ENCODE measurements around the gene TEX14.

GRCh38 chr17:58508341-58509067 is 183.3 kb downstream of the TEX14 start:
- TF ChIP-seq, protein P1, sequence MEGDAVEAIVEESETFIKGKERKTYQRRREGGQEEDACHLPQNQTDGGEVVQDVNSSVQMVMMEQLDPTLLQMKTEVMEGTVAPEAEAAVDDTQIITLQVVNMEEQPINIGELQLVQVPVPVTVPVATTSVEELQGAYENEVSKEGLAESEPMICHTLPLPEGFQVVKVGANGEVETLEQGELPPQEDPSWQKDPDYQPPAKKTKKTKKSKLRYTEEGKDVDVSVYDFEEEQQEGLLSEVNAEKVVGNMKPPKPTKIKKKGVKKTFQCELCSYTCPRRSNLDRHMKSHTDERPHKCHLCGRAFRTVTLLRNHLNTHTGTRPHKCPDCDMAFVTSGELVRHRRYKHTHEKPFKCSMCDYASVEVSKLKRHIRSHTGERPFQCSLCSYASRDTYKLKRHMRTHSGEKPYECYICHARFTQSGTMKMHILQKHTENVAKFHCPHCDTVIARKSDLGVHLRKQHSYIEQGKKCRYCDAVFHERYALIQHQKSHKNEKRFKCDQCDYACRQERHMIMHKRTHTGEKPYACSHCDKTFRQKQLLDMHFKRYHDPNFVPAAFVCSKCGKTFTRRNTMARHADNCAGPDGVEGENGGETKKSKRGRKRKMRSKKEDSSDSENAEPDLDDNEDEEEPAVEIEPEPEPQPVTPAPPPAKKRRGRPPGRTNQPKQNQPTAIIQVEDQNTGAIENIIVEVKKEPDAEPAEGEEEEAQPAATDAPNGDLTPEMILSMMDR (IDR thresholded peaks at IDR 0.05): no peak
- TF ChIP-seq POLR2A (IDR thresholded peaks at IDR 0.05): no peak
